Measurements from ENCODE around the gene CSAD. TPM values are rescaled to one million over a fixed set of nuclear protein-coding genes. Genes with fewer than 3 reads are reported as not detected.

Gene CSAD
- total and polyA plus RNA-seq, 2 of the 13 experiments (the other 11 are each of a cell fraction or from before 2014, with no cell fraction given), result 7.2 to 23.5 TPM

GRCh38 chr12:53131844-53132243 is 48.9 kb downstream of the CSAD start (continued):
- TF ChIP-seq ZNF816 (CRISPR knock-in tag; IDR thresholded peaks at IDR 0.05; ENCODE audit: borderline replicate concordance) (no peak), NCOR1 (IDR thresholded peaks at IDR 0.05; ENCODE audit: borderline replicate concordance, low read length) (no peak), PHF20 (CRISPR knock-in tag; IDR thresholded peaks at IDR 0.05) (no peak), ZNF343 (CRISPR knock-in tag; IDR thresholded peaks at IDR 0.05) (no peak), RXRB (CRISPR knock-in tag; IDR thresholded peaks at IDR 0.05; ENCODE audit: borderline replicate concordance) (0 out of 2 replicates have a peak, but pooled peaks have one; percentile 19), TCF12 (IDR thresholded peaks at IDR 0.05) (no peak), TCF12 (CRISPR knock-in tag; IDR thresholded peaks at IDR 0.05) (no peak), SIX4 (CRISPR knock-in tag; IDR thresholded peaks at IDR 0.05) (no peak), AGO1 (IDR thresholded peaks at IDR 0.05; ENCODE audit: low read depth, low read length, poor library complexity, severe bottlenecking) (no peak), ZNF552 (CRISPR knock-in tag; IDR thresholded peaks at IDR 0.05; ENCODE audit: borderline replicate concordance) (no peak), ISX (CRISPR knock-in tag; conservative IDR thresholded peaks at IDR 0.05) (no peak), NFRKB (IDR thresholded peaks at IDR 0.05) (no peak)
- TF ChIP-seq, protein P1, sequence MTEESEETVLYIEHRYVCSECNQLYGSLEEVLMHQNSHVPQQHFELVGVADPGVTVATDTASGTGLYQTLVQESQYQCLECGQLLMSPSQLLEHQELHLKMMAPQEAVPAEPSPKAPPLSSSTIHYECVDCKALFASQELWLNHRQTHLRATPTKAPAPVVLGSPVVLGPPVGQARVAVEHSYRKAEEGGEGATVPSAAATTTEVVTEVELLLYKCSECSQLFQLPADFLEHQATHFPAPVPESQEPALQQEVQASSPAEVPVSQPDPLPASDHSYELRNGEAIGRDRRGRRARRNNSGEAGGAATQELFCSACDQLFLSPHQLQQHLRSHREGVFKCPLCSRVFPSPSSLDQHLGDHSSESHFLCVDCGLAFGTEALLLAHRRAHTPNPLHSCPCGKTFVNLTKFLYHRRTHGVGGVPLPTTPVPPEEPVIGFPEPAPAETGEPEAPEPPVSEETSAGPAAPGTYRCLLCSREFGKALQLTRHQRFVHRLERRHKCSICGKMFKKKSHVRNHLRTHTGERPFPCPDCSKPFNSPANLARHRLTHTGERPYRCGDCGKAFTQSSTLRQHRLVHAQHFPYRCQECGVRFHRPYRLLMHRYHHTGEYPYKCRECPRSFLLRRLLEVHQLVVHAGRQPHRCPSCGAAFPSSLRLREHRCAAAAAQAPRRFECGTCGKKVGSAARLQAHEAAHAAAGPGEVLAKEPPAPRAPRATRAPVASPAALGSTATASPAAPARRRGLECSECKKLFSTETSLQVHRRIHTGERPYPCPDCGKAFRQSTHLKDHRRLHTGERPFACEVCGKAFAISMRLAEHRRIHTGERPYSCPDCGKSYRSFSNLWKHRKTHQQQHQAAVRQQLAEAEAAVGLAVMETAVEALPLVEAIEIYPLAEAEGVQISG (CRISPR knock-in tag; IDR thresholded peaks at IDR 0.05), result no peak
- TF ChIP-seq, protein P2, sequence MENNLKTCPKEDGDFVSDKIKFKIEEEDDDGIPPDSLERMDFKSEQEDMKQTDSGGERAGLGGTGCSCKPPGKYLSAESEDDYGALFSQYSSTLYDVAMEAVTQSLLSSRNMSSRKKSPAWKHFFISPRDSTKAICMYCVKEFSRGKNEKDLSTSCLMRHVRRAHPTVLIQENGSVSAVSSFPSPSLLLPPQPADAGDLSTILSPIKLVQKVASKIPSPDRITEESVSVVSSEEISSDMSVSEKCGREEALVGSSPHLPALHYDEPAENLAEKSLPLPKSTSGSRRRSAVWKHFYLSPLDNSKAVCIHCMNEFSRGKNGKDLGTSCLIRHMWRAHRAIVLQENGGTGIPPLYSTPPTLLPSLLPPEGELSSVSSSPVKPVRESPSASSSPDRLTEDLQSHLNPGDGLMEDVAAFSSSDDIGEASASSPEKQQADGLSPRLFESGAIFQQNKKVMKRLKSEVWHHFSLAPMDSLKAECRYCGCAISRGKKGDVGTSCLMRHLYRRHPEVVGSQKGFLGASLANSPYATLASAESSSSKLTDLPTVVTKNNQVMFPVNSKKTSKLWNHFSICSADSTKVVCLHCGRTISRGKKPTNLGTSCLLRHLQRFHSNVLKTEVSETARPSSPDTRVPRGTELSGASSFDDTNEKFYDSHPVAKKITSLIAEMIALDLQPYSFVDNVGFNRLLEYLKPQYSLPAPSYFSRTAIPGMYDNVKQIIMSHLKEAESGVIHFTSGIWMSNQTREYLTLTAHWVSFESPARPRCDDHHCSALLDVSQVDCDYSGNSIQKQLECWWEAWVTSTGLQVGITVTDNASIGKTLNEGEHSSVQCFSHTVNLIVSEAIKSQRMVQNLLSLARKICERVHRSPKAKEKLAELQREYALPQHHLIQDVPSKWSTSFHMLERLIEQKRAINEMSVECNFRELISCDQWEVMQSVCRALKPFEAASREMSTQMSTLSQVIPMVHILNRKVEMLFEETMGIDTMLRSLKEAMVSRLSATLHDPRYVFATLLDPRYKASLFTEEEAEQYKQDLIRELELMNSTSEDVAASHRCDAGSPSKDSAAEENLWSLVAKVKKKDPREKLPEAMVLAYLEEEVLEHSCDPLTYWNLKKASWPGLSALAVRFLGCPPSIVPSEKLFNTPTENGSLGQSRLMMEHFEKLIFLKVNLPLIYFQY (CRISPR knock-in tag; IDR thresholded peaks at IDR 0.05; ENCODE audit: borderline replicate concordance), result no peak; the same call in 1 of the 2 replicates

All from HepG2 (cell line).